HepG2 (cell line): ENCODE data around the gene DNM3. TPM values are rescaled to one million over a fixed set of nuclear protein-coding genes. Genes with fewer than 3 reads are reported as not detected.
A peak's percentile ranks its signal among the peaks of the same experiment; 100 is the strongest.

Experiments used
- ATAC-seq: fragments of 200-7000 bp; cut with Tn5 transposase; 3 replicates; pipeline ENCODE4 v1.9.1; 2020; ENCODE audit warnings: mild to moderate bottlenecking, moderate library complexity
- BruUV-seq: library from RNA; stranded (reverse); fragments of 400-500 nt; replicated peaks from 2 replicates; lab custom pipeline; 2021; lab: Mats Ljungman, UMichigan
- CTCF ChIA-PET: fragments of 300-600 bp; formaldehyde crosslinking; extraction: SDS; loops from one replicate; lab custom pipeline; 2021; ENCODE audit warnings: low total read pairs, inconsistent platforms, low intra/inter-chr PET ratio; lab: Yijun Ruan, JAX
- POLR2A ChIA-PET: fragments of 350-600 bp; sonication (Branson Sonifier 250); formaldehyde crosslinking; loops from one replicate; lab custom pipeline; 2020; ENCODE audit warnings: antibody characterized with exemption, inconsistent platforms; lab: Yijun Ruan, JAX
- DNase-seq: peaks from one replicate; pipeline ENCODE4 v3.0.0-alpha.2; 2015; ENCODE audit warnings: low spot score
- FAIRE-seq: peaks from 3 replicates; lab custom pipeline; 2011; peaks lifted over from hg19 to GRCh38; lab: Jason Lieb, UNC
- H2AFZ ChIP-seq: one replicate; pipeline ENCODE4 v1.6.1; 2011; ENCODE audit warnings: low read length, inconsistent platforms
- H3K27ac ChIP-seq: fragments of 300-600 bp; 3 replicates; pipeline ENCODE4 v1.8.0; 2011; ENCODE audit warnings: mixed run types, mild to moderate bottlenecking, mixed read lengths, low read length, inconsistent platforms; ENCODE audit not compliant: insufficient read depth; ENCODE audit errors: extremely low read length
- H3K27me3 ChIP-seq, 2 experiments: fragments of 200-600 bp in 1 of 2; 2 replicates in 1 of 2; 3 replicates in 1 of 2; pipeline versions ENCODE4 v1.6.0 to v1.8.0; 2011; ENCODE audit warnings: low read length in 2 of 2, mild to moderate bottlenecking in 2 of 2, moderate library complexity in 2 of 2, inconsistent platforms in 1 of 2; ENCODE audit not compliant: insufficient read depth in 2 of 2, control insufficient read depth in 1 of 2
- H3K36me3 ChIP-seq, 2 experiments: fragments of 200-600 bp in 1 of 2; replicated peaks in 1 of 2; 2 replicates in 1 of 2; 3 replicates in 1 of 2; pipeline versions ENCODE4 v1.5.1 to v1.8.0; 2011; ENCODE audit warnings: low read length in 2 of 2, inconsistent platforms in 1 of 2; ENCODE audit not compliant: insufficient read depth in 2 of 2, control insufficient read depth in 1 of 2
- H3K4me1 ChIP-seq: 2 replicates; pipeline ENCODE4 v1.5.1; 2012; ENCODE audit warnings: low read length, inconsistent platforms; ENCODE audit not compliant: insufficient read depth
- H3K4me2 ChIP-seq: 2 replicates; pipeline ENCODE4 v1.6.0; 2011; ENCODE audit warnings: low read depth, low read length, inconsistent platforms
- H3K4me3 ChIP-seq, 3 experiments: fragments of 200-600 bp in 1 of 3; sonication (generic), shearing (Covaris generic) in 1 of 3; replicated peaks in 1 of 3; 2 replicates each; pipeline ENCODE4 v1.5.1; 2011 to 2016; ENCODE audit warnings: low read length in 3 of 3, inconsistent platforms in 2 of 3, low read depth in 2 of 3, mild to moderate bottlenecking in 2 of 3, control low read depth in 1 of 3, mixed read lengths in 1 of 3; ENCODE audit not compliant: insufficient read depth in 1 of 3
- H3K79me2 ChIP-seq: one replicate; pipeline ENCODE4 v1.6.1; 2011; ENCODE audit warnings: low read length, inconsistent platforms; ENCODE audit not compliant: insufficient read depth
- H3K9ac ChIP-seq: 2 replicates; pipeline ENCODE4 v1.6.0; 2011; ENCODE audit warnings: mild to moderate bottlenecking, low read depth, low read length, inconsistent platforms; ENCODE audit not compliant: insufficient read depth
- H3K9me3 ChIP-seq: 2 replicates; pipeline ENCODE4 v1.5.1; 2012; ENCODE audit warnings: mild to moderate bottlenecking, low read length
- H4K20me1 ChIP-seq: 2 replicates; pipeline ENCODE4 v1.6.0; 2011; ENCODE audit warnings: inconsistent platforms, mild to moderate bottlenecking, low read length, moderate library complexity; ENCODE audit not compliant: insufficient read depth
- BORCS8-MEF2B ChIP-seq: sonication (generic); formaldehyde crosslinking; IDR thresholded peaks from 2 replicates; pipeline ENCODE4 v1.8.0; 2022; ENCODE audit warnings: mild to moderate bottlenecking, missing genetic modification reagents
- CAMTA2 ChIP-seq: sonication (generic); formaldehyde crosslinking; IDR thresholded peaks from 2 replicates; pipeline ENCODE4 v1.4.0; 2020; ENCODE audit warnings: mild to moderate bottlenecking, missing genetic modification reagents, borderline replicate concordance
- CEBPG ChIP-seq: IDR thresholded peaks from 2 replicates; pipeline ENCODE4 v1.6.1; 2016
- MAFF ChIP-seq: IDR thresholded peaks from 2 replicates; pipeline ENCODE4 v1.6.1; 2011; ENCODE audit warnings: low read depth, low read length, improper control_type of control experiment
- MAFK ChIP-seq, 2 experiments: IDR thresholded peaks in 1 of 2; conservative IDR thresholded peaks in 1 of 2; 2 replicates each; pipeline ENCODE4 v1.6.1; 2011; ENCODE audit warnings: improper control_type of control experiment in 2 of 2, low read length in 2 of 2
- RELA ChIP-seq: sonication (generic); formaldehyde crosslinking; IDR thresholded peaks from 2 replicates; pipeline ENCODE4 v1.4.0; 2020; ENCODE audit warnings: missing genetic modification reagents
- SNAPC2 ChIP-seq: sonication (generic); formaldehyde crosslinking; IDR thresholded peaks from 2 replicates; pipeline ENCODE4 v1.8.1; 2022; ENCODE audit warnings: mild to moderate bottlenecking, missing genetic modification reagents
- ZBTB44 ChIP-seq: sonication (generic); formaldehyde crosslinking; IDR thresholded peaks from 2 replicates; pipeline ENCODE4 v1.4.0; 2020; ENCODE audit warnings: missing genetic modification reagents
- ZFP90 ChIP-seq: sonication (generic); formaldehyde crosslinking; IDR thresholded peaks from 2 replicates; pipeline ENCODE4 v1.8.0; 2022; ENCODE audit warnings: missing genetic modification reagents, mild to moderate bottlenecking, inconsistent platforms, borderline replicate concordance
- ZNF160 ChIP-seq: sonication (generic); formaldehyde crosslinking; IDR thresholded peaks from 2 replicates; pipeline ENCODE4 v1.8.0; 2022; ENCODE audit warnings: mild to moderate bottlenecking, inconsistent platforms, missing genetic modification reagents
- ZNF549 ChIP-seq: sonication (generic); formaldehyde crosslinking; IDR thresholded peaks from 2 replicates; pipeline ENCODE4 v1.5.0; 2020; ENCODE audit warnings: missing genetic modification reagents
- ZNF614 ChIP-seq: IDR thresholded peaks from 2 replicates; pipeline ENCODE4 v1.6.1; 2018; ENCODE audit warnings: missing biosample characterization, missing genetic modification reagents, inconsistent platforms, borderline replicate concordance
- ZNF7 ChIP-seq: IDR thresholded peaks from 2 replicates; pipeline ENCODE4 v1.6.1; 2016; ENCODE audit warnings: missing biosample characterization, missing genetic modification reagents
- ZNF75D ChIP-seq: sonication (generic); formaldehyde crosslinking; IDR thresholded peaks from 2 replicates; pipeline ENCODE4 v1.8.1; 2023; ENCODE audit warnings: missing genetic modification reagents, mild to moderate bottlenecking, borderline replicate concordance
- WGBS: methylation state at CpG from one replicate; pipeline ENCODE4 v1.1.6; 2017; ENCODE audit warnings: low lambda C conversion rate; 5-methylcytosine and 5-hydroxymethylcytosine counted together
- in situ Hi-C: cut with HindIII; loops from 2 replicates; pipeline ENCODE4 v1.10.0; 2017; ENCODE audit warnings: low pct_unique_long_range_greater_than_20kb; ENCODE audit not compliant: extremely low pct_ligation_motif_present
- intact Hi-C: fragments of 100-400 bp; cut with micrococcal nuclease; formaldehyde crosslinking; loops from one replicate; pipeline ENCODE4 v1.10.0; 2022; ENCODE audit not compliant: unreplicated experiment
- polyA plus RNA-seq, 8 experiments: library from polyadenylated mRNA; depleted of rRNA in 3 of 8; stranded (reverse) in 7 of 8; unstranded in 1 of 8; fragments of >200 nt; fragmentation: Illumina TruSeq in 4 of 8; extraction: Trizol in 4 of 8; gene quantifications; 2 replicates each; pipeline versions ENCODE4 v1.2.1 to v1.2.3, GENCODE V29; 2011 to 2016; ENCODE audit warnings: low read depth in 4 of 8, missing spikeins in 1 of 8, mixed read lengths in 1 of 8; ENCODE audit not compliant: insufficient read depth in 1 of 8
- total RNA-seq, 5 experiments: library from RNA; depleted of rRNA; stranded (reverse); fragments of >200 nt; fragmentation: Illumina TruSeq; extraction: Trizol; gene quantifications; 2 replicates each; pipeline ENCODE4 v1.2.3, GENCODE V29; 2016; ENCODE audit warnings: low read depth in 1 of 5

DNM3 gene
- total and polyA plus RNA-seq, 2 of the 13 experiments (the other 11 are each of a cell fraction or from before 2014, with no cell fraction given) = 0.05 TPM; not detected in 1

GRCh38 chr1:171793636-171794035 lies 47.7 kb upstream of the DNM3 start:
- no peaks in the 10 kb centered on the region for H3K9me3 ChIP-seq
- TF ChIP-seq ZNF75D (CRISPR knock-in tag) = no peak
- no peak for TF ChIP-seq RELA (CRISPR knock-in tag)
- TF ChIP-seq CAMTA2 (CRISPR knock-in tag) = no peak
- TF ChIP-seq ZNF160 = no peak
- TF ChIP-seq ZNF614 (CRISPR knock-in tag) = no peak
- 0 out of 2 replicates have a peak, but pooled peaks have one; percentile 15 for TF ChIP-seq MAFF
- peak in 1 of 2 experiments; percentile 42; a peak in 1 of 4 replicates for TF ChIP-seq MAFK (conservative IDR thresholded peaks at IDR 0.05 in 1 of 2, IDR thresholded peaks at IDR 0.05 in 1 of 2; ENCODE audit: low read length in 2 of 2)
- TF ChIP-seq, all 625 proteins: peak for 2
- Histone ChIP-seq H3K4me2 (no peak overlapping the region), H3K27ac (no peak overlapping the region), H3K27me3 (no peaks in the 10 kb centered on the region), H3K4me1 (no peaks in the 10 kb centered on the region), H2AFZ (no peak overlapping the region), H3K9ac (no peak overlapping the region), H3K4me3 (no peak overlapping the region), H4K20me1 (no peaks in the 10 kb centered on the region), H3K36me3 (peaks cover 25 to 79% of the 10 kb centered on the region in 2 experiments), H3K79me2 (no peaks in the 10 kb centered on the region)
- intact Hi-C loops (no loop called here), in situ Hi-C loops (no loop called here)
- ChIA-PET CTCF (no interaction called here), POLR2A (no interaction called here)
- FAIRE-seq (no peak), ATAC-seq (no peak), DNase-seq (no peak)
- WGBS = 100% methylated on average over 1 of the region's 1 CpG
- BruUV-seq = no TSS peak

GRCh38 chr1:171794085-171794484 lies 47.2 kb upstream of the DNM3 start:
- POLR2A ChIA-PET = no interaction called here
- in situ Hi-C loops = no loop called here

More at GRCh38 chr1:171794085-171794484, 47.2 kb upstream of the DNM3 start:
- Histone ChIP-seq H3K79me2 (no peaks in the 10 kb centered on the region), H3K9me3 (no peaks in the 10 kb centered on the region), H3K4me3 (no peak overlapping the region), H2AFZ (no peak overlapping the region), H4K20me1 (no peaks in the 10 kb centered on the region), H3K27me3 (no peaks in the 10 kb centered on the region), H3K4me1 (no peaks in the 10 kb centered on the region), H3K27ac (no peak overlapping the region), H3K4me2 (no peak overlapping the region), H3K36me3 (peaks cover 23 to 75% of the 10 kb centered on the region in 2 experiments), H3K9ac (no peak overlapping the region)
- ATAC-seq (no peak), FAIRE-seq (no peak), DNase-seq (peak; percentile 3)
- TF ChIP-seq SNAPC2 (CRISPR knock-in tag) = no peak
- no peak for TF ChIP-seq CEBPG (CRISPR knock-in tag)
- no peak for TF ChIP-seq ZNF7 (CRISPR knock-in tag)
- TF ChIP-seq ZFP90 (CRISPR knock-in tag) = no peak
- no peak for TF ChIP-seq BORCS8-MEF2B (CRISPR knock-in tag)
- TF ChIP-seq ZNF549 = no peak
- TF ChIP-seq ZBTB44 (CRISPR knock-in tag) = no peak
- CTCF ChIA-PET = no interaction called here
- no TSS peak for BruUV-seq
- 95% methylated on average over 4 of the region's 4 CpGs for WGBS
- intact Hi-C loops = no loop called here
